GM23338 (cell line): Measurements from ENCODE around the gene PROSER2. TPM values are rescaled to one million over a fixed set of nuclear protein-coding genes. Genes with fewer than 3 reads are reported as not detected.

Experiments
- CREB1 ChIP-seq: fragments of 250-450 bp; sonication (Bioruptor Pico); IDR thresholded peaks from 2 replicates; pipeline ENCODE4 v1.5.0; 2020; ENCODE audit warnings: low read depth, mild to moderate bottlenecking, moderate library complexity
- EZH2 ChIP-seq: fragments of 200-600 bp; sonication (generic); IDR thresholded peaks from one replicate; pipeline ENCODE4 v1.8.0; 2017; ENCODE audit warnings: antibody characterized with exemption, mild to moderate bottlenecking, low read depth; ENCODE audit not compliant: unreplicated experiment
- EZH2phosphoT487 ChIP-seq: fragments of 200-600 bp; sonication (generic); IDR thresholded peaks from one replicate; pipeline ENCODE4 v1.8.1; 2018; ENCODE audit warnings: antibody characterized with exemption; ENCODE audit not compliant: unreplicated experiment
- REST ChIP-seq: IDR thresholded peaks from one replicate; pipeline ENCODE4 v1.6.1; 2018; ENCODE audit warnings: antibody characterized with exemption; ENCODE audit not compliant: unreplicated experiment
- ZNF114 ChIP-seq: fragments of 250-450 bp; sonication (Bioruptor Pico); IDR thresholded peaks from 2 replicates; pipeline ENCODE4 v1.5.0; 2020; ENCODE audit warnings: mild to moderate bottlenecking, moderate library complexity
- ZNF331 ChIP-seq: fragments of 250-450 bp; sonication (Bioruptor Pico); IDR thresholded peaks from 2 replicates; pipeline ENCODE4 v1.5.0; 2020; ENCODE audit warnings: low read depth, mild to moderate bottlenecking, moderate library complexity
- ZNF462 ChIP-seq: fragments of 250-450 bp; sonication (Bioruptor Pico); IDR thresholded peaks from 2 replicates; pipeline ENCODE4 v1.5.0; 2020; ENCODE audit warnings: mild to moderate bottlenecking, moderate library complexity
- polyA plus RNA-seq: library from polyadenylated mRNA; unstranded; fragments of >200 nt; fragmentation: Nextera tagmentation; extraction: Ambion mirVana; gene quantifications from 2 replicates; pipeline ENCODE4 v1.2.1, GENCODE V29; 2016
- total RNA-seq: library from RNA; depleted of rRNA; stranded (reverse); fragments of >200 nt; shearing (Covaris generic); gene quantifications from 2 replicates; pipeline ENCODE4 v1.2.3, GENCODE V29; 2014

Gene PROSER2
- total and polyA plus RNA-seq, 2 experiments from 2014 or later, result 4.2 to 10.8 TPM

DNA sequence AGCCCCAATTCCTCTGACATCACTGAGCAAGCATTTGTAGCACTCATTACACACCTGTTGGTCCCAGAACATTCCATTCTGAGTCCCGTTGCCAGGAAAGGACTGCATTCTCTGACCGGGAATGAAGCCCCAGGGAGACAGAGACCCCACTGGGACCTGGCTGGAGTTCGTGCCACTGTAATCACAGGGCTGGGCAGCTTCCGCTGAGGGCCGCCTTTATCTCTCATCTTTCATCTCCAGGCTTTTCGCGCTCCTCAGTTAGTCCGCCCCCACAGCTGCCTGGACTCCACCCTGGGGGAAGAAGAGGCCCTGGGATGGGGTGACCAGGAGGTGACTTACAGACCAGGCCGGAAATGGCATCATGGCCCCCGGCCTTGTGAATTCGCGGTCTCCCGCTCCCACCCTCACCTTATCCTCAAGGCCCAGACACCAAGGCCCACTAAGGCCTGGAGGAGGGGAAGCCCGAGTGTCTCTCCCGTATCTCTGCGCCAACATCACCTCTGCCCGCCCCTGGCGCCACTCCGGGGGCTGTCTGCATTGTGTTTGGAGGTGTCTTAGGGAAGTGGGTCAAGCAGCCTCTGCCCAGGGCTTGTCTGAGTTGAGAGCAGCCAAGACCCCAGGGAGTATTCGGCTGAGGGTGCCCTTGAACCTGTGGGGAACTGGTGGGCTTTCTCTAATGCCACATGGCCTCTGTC, 75.4 kb downstream of the PROSER2 start (continued):
- TF ChIP-seq ZNF462 (CRISPR knock-in tag) (no peak), REST (no peak), CREB1 (CRISPR knock-in tag) (no peak), ZNF114 (no peak), EZH2 (no peak), EZH2phosphoT487 (no peak), ZNF331 (CRISPR knock-in tag) (no peak)
